ENCODE measurements around the gene ZNF695.

GRCh38 chr1:247054992-247055415 lies 47.1 kb upstream of the ZNF695 start:
- TF ChIP-seq, protein P1, sequence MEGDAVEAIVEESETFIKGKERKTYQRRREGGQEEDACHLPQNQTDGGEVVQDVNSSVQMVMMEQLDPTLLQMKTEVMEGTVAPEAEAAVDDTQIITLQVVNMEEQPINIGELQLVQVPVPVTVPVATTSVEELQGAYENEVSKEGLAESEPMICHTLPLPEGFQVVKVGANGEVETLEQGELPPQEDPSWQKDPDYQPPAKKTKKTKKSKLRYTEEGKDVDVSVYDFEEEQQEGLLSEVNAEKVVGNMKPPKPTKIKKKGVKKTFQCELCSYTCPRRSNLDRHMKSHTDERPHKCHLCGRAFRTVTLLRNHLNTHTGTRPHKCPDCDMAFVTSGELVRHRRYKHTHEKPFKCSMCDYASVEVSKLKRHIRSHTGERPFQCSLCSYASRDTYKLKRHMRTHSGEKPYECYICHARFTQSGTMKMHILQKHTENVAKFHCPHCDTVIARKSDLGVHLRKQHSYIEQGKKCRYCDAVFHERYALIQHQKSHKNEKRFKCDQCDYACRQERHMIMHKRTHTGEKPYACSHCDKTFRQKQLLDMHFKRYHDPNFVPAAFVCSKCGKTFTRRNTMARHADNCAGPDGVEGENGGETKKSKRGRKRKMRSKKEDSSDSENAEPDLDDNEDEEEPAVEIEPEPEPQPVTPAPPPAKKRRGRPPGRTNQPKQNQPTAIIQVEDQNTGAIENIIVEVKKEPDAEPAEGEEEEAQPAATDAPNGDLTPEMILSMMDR (IDR thresholded peaks at IDR 0.05), result no peak
- no peak for TF ChIP-seq POLR2A (IDR thresholded peaks at IDR 0.05)
